Endothelial cell of umbilical vein (primary cell): Measurements from ENCODE around the gene BBS5. TPM values are rescaled to one million over a fixed set of nuclear protein-coding genes. Genes with fewer than 3 reads are reported as not detected.

Experiments used
- BruUV-seq: library from RNA; stranded (reverse); fragments of 400-500 nt; replicated peaks from 2 replicates; lab custom pipeline; 2021; lab: Mats Ljungman, UMichigan
- CTCF ChIA-PET: fragments of 300-600, 350-600 bp; sonication (Branson Sonifier 250); formaldehyde crosslinking; loops from one replicate; lab custom pipeline; 2021; ENCODE audit warnings: antibody characterized with exemption, inconsistent platforms; lab: Charles Lee
- POLR2A ChIA-PET: fragments of 300-600, 350-600 bp; sonication (Branson Sonifier 250); formaldehyde crosslinking; loops from one replicate; lab custom pipeline; 2021; ENCODE audit warnings: antibody characterized with exemption, inconsistent platforms; lab: Charles Lee
- DNase-seq: peaks from one replicate; pipeline ENCODE4 v3.0.0-alpha.2; 2011; ENCODE audit warnings: low read depth, low spot score
- FAIRE-seq: peaks from 2 replicates; lab custom pipeline; 2011; peaks lifted over from hg19 to GRCh38; lab: Jason Lieb, UNC
- H2AFZ ChIP-seq: 2 replicates; pipeline ENCODE4 v1.6.0; 2012; ENCODE audit warnings: low read depth, low read length, control low read depth, inconsistent platforms
- H3K27ac ChIP-seq: 2 replicates; pipeline ENCODE4 v1.5.1; 2011; ENCODE audit warnings: low read depth, mild to moderate bottlenecking, control low read depth, low read length, moderate library complexity; ENCODE audit not compliant: insufficient read depth
- H3K27me3 ChIP-seq, 2 experiments: 2 replicates each; pipeline versions ENCODE4 v1.6.0 to v1.6.1; 2011; ENCODE audit warnings: low read length in 2 of 2, mixed read lengths in 1 of 2; ENCODE audit not compliant: control insufficient read depth in 2 of 2, insufficient read depth in 2 of 2
- H3K36me3 ChIP-seq, 2 experiments: 2 replicates in 1 of 2; 3 replicates in 1 of 2; pipeline ENCODE4 v1.5.1; 2011; ENCODE audit warnings: low read length in 2 of 2, mild to moderate bottlenecking in 1 of 2, moderate library complexity in 1 of 2; ENCODE audit not compliant: control insufficient read depth in 2 of 2, insufficient read depth in 2 of 2; ENCODE audit errors: extremely low read depth in 1 of 2
- H3K4me1 ChIP-seq: 3 replicates; pipeline ENCODE4 v1.5.1; 2011; ENCODE audit warnings: mild to moderate bottlenecking, low read length; ENCODE audit not compliant: control insufficient read depth, insufficient read depth; ENCODE audit errors: extremely low read depth
- H3K4me2 ChIP-seq: 2 replicates; pipeline ENCODE4 v1.6.1; 2011; ENCODE audit warnings: low read length, control low read depth, mixed read lengths; ENCODE audit not compliant: insufficient read depth
- H3K4me3 ChIP-seq, 3 experiments: fragments of 200-600 bp in 1 of 3; sonication (generic), shearing (Covaris generic) in 1 of 3; replicated peaks in 1 of 3; 2 replicates each; pipeline ENCODE4 v1.5.1; 2011 to 2016; ENCODE audit warnings: control low read depth in 3 of 3, low read length in 3 of 3, mild to moderate bottlenecking in 2 of 3, inconsistent platforms in 1 of 3, low read depth in 1 of 3, moderate library complexity in 1 of 3; ENCODE audit not compliant: insufficient read depth in 1 of 3
- H3K79me2 ChIP-seq: 2 replicates; pipeline ENCODE4 v1.6.0; 2012; ENCODE audit warnings: low read length, inconsistent platforms; ENCODE audit not compliant: control insufficient read depth, insufficient read depth
- H3K9ac ChIP-seq: replicated peaks from 2 replicates; pipeline ENCODE3; 2011; ENCODE audit warnings: low read length, control low read depth; ENCODE audit not compliant: insufficient read depth; ENCODE audit errors: extremely low read depth
- H3K9me1 ChIP-seq: replicated peaks from 3 replicates; pipeline ENCODE4 v1.6.0; 2011; ENCODE audit warnings: mild to moderate bottlenecking, low read length; ENCODE audit not compliant: control insufficient read depth, insufficient read depth; ENCODE audit errors: extremely low read depth
- H3K9me3 ChIP-seq: replicated peaks from 2 replicates; pipeline ENCODE4 v1.5.1; 2012; ENCODE audit warnings: low read length, inconsistent platforms; ENCODE audit not compliant: control insufficient read depth, insufficient read depth
- H4K20me1 ChIP-seq: replicated peaks from 2 replicates; pipeline ENCODE3; 2011; ENCODE audit warnings: mild to moderate bottlenecking, low read length; ENCODE audit not compliant: control insufficient read depth, insufficient read depth; ENCODE audit errors: extremely low read depth
- CTCF ChIP-seq, 2 donors: IDR thresholded peaks; 1 replicate in 1 of 2; 2 replicates in 1 of 2; pipeline ENCODE4 v1.5.1; 2011; ENCODE audit warnings: low read length in 2 of 2, mild to moderate bottlenecking in 2 of 2, moderate library complexity in 2 of 2, control low read depth in 1 of 2, inconsistent platforms in 1 of 2, low read depth in 1 of 2; ENCODE audit not compliant: insufficient read depth in 1 of 2; ENCODE audit errors: extremely low read depth in 1 of 2
- EZH2 ChIP-seq: IDR thresholded peaks from 2 replicates; pipeline ENCODE4 v1.6.1; 2012; ENCODE audit warnings: borderline replicate concordance, low read depth, mild to moderate bottlenecking, moderate library complexity, low read length, inconsistent platforms; ENCODE audit not compliant: severe bottlenecking
- FOS ChIP-seq: IDR thresholded peaks from 2 replicates; pipeline ENCODE4 v1.6.1; 2011; ENCODE audit warnings: mild to moderate bottlenecking, low read length, moderate library complexity, borderline replicate concordance; ENCODE audit not compliant: insufficient read depth
- GATA2 ChIP-seq: IDR thresholded peaks from 2 replicates; pipeline ENCODE4 v1.7.0; 2011; ENCODE audit warnings: low read depth, mild to moderate bottlenecking, moderate library complexity, mixed read lengths, low read length; ENCODE audit not compliant: insufficient read length, insufficient read depth
- JUN ChIP-seq: IDR thresholded peaks from 2 replicates; pipeline ENCODE4 v1.6.1; 2011; ENCODE audit warnings: borderline replicate concordance, low read depth; ENCODE audit not compliant: insufficient read length, insufficient read depth
- MYC ChIP-seq: IDR thresholded peaks from one replicate; pipeline ENCODE4 v1.6.1; 2011; ENCODE audit warnings: mild to moderate bottlenecking, low read depth, low read length
- POLR2A ChIP-seq: IDR thresholded peaks from 2 replicates; pipeline ENCODE4 v1.6.1; 2012; ENCODE audit warnings: low read depth, mild to moderate bottlenecking, control low read depth, low read length
- POLR2AphosphoS5 ChIP-seq: IDR thresholded peaks from 2 replicates; pipeline ENCODE4 v1.6.1; 2012; ENCODE audit warnings: low read depth, mild to moderate bottlenecking, control low read depth, low read length, moderate library complexity; ENCODE audit not compliant: insufficient read depth
- dilution Hi-C: fragments of 300-500 bp; cut with MboI; formaldehyde crosslinking; loops from one replicate; pipeline ENCODE4 v1.15.0; 2019; ENCODE audit warnings: low sequenced_read_pairs; ENCODE audit not compliant: extremely low pct_ligation_motif_present
- intact Hi-C: fragments of 100-400 bp; cut with micrococcal nuclease; formaldehyde crosslinking; loops from one replicate; pipeline ENCODE4 v1.10.0; 2022
- polyA plus RNA-seq, 4 experiments: library from polyadenylated mRNA; depleted of rRNA in 3 of 4; stranded (reverse) in 3 of 4; unstranded in 1 of 4; fragments of >200 nt; gene quantifications; 2 replicates each; pipeline versions ENCODE4 v1.2.1 to v1.2.3, GENCODE V29; 2011 to 2012; ENCODE audit warnings: missing spikeins in 1 of 4
- total RNA-seq: library from RNA; stranded (reverse); gene quantifications from 2 replicates; pipeline ENCODE4 v1.2.3, GENCODE V29; 2021
- TF ChIP-seq, protein P1 (sequence below): IDR thresholded peaks from 2 replicates; pipeline ENCODE4 v1.6.1; 2011; ENCODE audit not compliant: insufficient read depth, insufficient read length

Gene BBS5
- total and polyA plus RNA-seq, 2 donors (not counting 3 experiments of a cell fraction or from before 2014, with no cell fraction given) = 2.9 to 5.6 TPM

- BruUV-seq = no TSS peak
- no peak overlapping the region for H2AFZ ChIP-seq
- no peak for FAIRE-seq
- POLR2A ChIA-PET = no interaction called here
- H3K4me2 ChIP-seq = no peak overlapping the region
- peaks cover 10% of the 10 kb centered on the region for H3K4me1 ChIP-seq
- no peaks in the 10 kb centered on the region for H3K9me3 ChIP-seq
- no peak overlapping the region for H3K27ac ChIP-seq
- intact Hi-C loops (no loop called here), dilution Hi-C loops (no loop called here)
- H3K9me1 ChIP-seq = no peaks in the 10 kb centered on the region
- TF ChIP-seq JUN = no peak
- CTCF ChIA-PET = no interaction called here
- H3K36me3 ChIP-seq = no peaks in the 10 kb centered on the region
- H3K9ac ChIP-seq = no peak overlapping the region
- DNase-seq = peak; percentile 6
- H3K27me3 ChIP-seq = no peaks in the 10 kb centered on the region
- no peaks in the 10 kb centered on the region for H4K20me1 ChIP-seq
- no peak overlapping the region for H3K4me3 ChIP-seq
- no peaks in the 10 kb centered on the region for H3K79me2 ChIP-seq
Measured at GRCh38 chr2:169512525-169512924, 33.2 kb downstream of the BBS5 start.

GRCh38 chr2:169513094-169513493, 33.8 kb downstream of the BBS5 start:
- Histone ChIP-seq H3K79me2 (no peaks in the 10 kb centered on the region), H3K27ac (no peak overlapping the region)
- no peak for DNase-seq

More at GRCh38 chr2:169513094-169513493, 33.8 kb downstream of the BBS5 start:
- Histone ChIP-seq H3K9me3 (no peaks in the 10 kb centered on the region), H3K27me3 (no peaks in the 10 kb centered on the region), H2AFZ (no peak overlapping the region), H3K9me1 (no peaks in the 10 kb centered on the region), H3K4me3 (no peak overlapping the region), H3K4me1 (peaks cover 5% of the 10 kb centered on the region), H3K4me2 (no peak overlapping the region), H3K36me3 (no peaks in the 10 kb centered on the region), H3K9ac (no peak overlapping the region), H4K20me1 (no peaks in the 10 kb centered on the region)
- dilution Hi-C loops (no loop called here), intact Hi-C loops (no loop called here)
- no peak for TF ChIP-seq EZH2
- no peak for TF ChIP-seq JUN
- no peak for TF ChIP-seq GATA2
- no peak for TF ChIP-seq FOS
- TF ChIP-seq POLR2A = no peak
- no peak for TF ChIP-seq MYC
- no peak for TF ChIP-seq POLR2AphosphoS5
- TF ChIP-seq, protein P1, sequence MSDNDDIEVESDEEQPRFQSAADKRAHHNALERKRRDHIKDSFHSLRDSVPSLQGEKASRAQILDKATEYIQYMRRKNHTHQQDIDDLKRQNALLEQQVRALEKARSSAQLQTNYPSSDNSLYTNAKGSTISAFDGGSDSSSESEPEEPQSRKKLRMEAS = no peak
- TF ChIP-seq CTCF (IDR thresholded peaks at IDR 0.05; ENCODE audit: extremely low read depth in 1 of 2, insufficient read depth in 1 of 2, low read depth in 1 of 2, low read length in 2 of 2) = no peak
- no peak for FAIRE-seq
- ChIA-PET POLR2A (no interaction called here), CTCF (no interaction called here)
- no TSS peak for BruUV-seq
